AG08395 (cell line): ENCODE results near the gene PFKFB3.

Experiments
- DNase-seq: peaks from one replicate; pipeline ENCODE4 v3.0.0; 2012; ENCODE audit warnings: mixed read lengths, low spot score

Gene PFKFB3

GRCh38 chr10:6300784-6301460 is 98.2 kb downstream of the PFKFB3 start:
- no peak for DNase-seq

GRCh38 chr10:6301488-6302075 is 98.8 kb downstream of the PFKFB3 start:
- DNase-seq, result no peak
